Myocyte (in vitro differentiated cells): ENCODE results near the gene SERPINA1. TPM values are rescaled to one million over a fixed set of nuclear protein-coding genes. Genes with fewer than 3 reads are reported as not detected.
"Not testable (repeated sequence)": the region's sequence is repeated elsewhere in the genome, so short reads cannot be mapped to it uniquely, and the experiment has no call there.

ENCODE experiments used
- DNase-seq: peaks from one replicate; pipeline ENCODE4 v3.0.0-alpha.2; 2012; ENCODE audit warnings: low read depth
- polyA plus RNA-seq: library from polyadenylated mRNA; unstranded; fragments of >200 nt; gene quantifications from one replicate; pipeline ENCODE4 v1.2.1, GENCODE V29; 2012; ENCODE audit warnings: missing spikeins
- total RNA-seq: library from RNA; depleted of rRNA; stranded (reverse); fragments of >200 nt; gene quantifications from 2 replicates; pipeline ENCODE4 v1.2.3, GENCODE V29; 2014

SERPINA1 gene
- not detected in 2 replicates for total RNA-seq
- 0.08 TPM for polyA plus RNA-seq

- DNase-seq, result no peak
These were observed at the start of gene SERPINA1 for GRCh38 chr14:94388384-94389103. Gene SERPINA1, minus strand, starts transcription at chr14:94388602. Its CDS starts 5,365 bp downstream, at chr14:94383237.

- no peak for DNase-seq
These were observed 40.2 kb upstream of the SERPINA1 start for GRCh38 chr14:94428610-94429009.

GRCh38 chr14:94427016-94427613 lies 38.7 kb upstream of the SERPINA1 start:
- no peak for DNase-seq

- DNase-seq, result no peak
These were observed 38.1 kb upstream of the SERPINA1 start for GRCh38 chr14:94426526-94426925.

- peak; percentile 12 for DNase-seq
These were observed 36.0 kb upstream of the SERPINA1 start for GRCh38 chr14:94424371-94424770.

GRCh38 chr14:94423453-94424056 lies 35.2 kb upstream of the SERPINA1 start:
- peak; percentile 51 for DNase-seq

GRCh38 chr14:94421316-94421715 lies 32.9 kb upstream of the SERPINA1 start:
- DNase-seq, result no peak

- not testable (repeated sequence) for DNase-seq
These were observed 29.2 kb upstream of the SERPINA1 start for GRCh38 chr14:94417497-94418205.

- DNase-seq, result no peak
These were observed 24.6 kb upstream of the SERPINA1 start for GRCh38 chr14:94412671-94413638.

- DNase-seq, result no peak
These were observed 23.2 kb upstream of the SERPINA1 start for GRCh38 chr14:94411638-94412037.

GRCh38 chr14:94409430-94409829 lies 21.0 kb upstream of the SERPINA1 start:
- DNase-seq, result not testable (repeated sequence)

GRCh38 chr14:94408546-94409095 lies 20.2 kb upstream of the SERPINA1 start:
- DNase-seq, result no peak

GRCh38 chr14:94407906-94408305 lies 19.5 kb upstream of the SERPINA1 start:
- DNase-seq, result no peak

GRCh38 chr14:94406910-94407309 lies 18.5 kb upstream of the SERPINA1 start:
- DNase-seq, result no peak

- no peak for DNase-seq
These were observed 17.1 kb upstream of the SERPINA1 start for GRCh38 chr14:94405486-94405885.

GRCh38 chr14:94404561-94404960 lies 16.2 kb upstream of the SERPINA1 start:
- DNase-seq, result no peak

- no peak for DNase-seq
These were observed 15.0 kb upstream of the SERPINA1 start for GRCh38 chr14:94403312-94403932.

- no peak for DNase-seq
These were observed 12.7 kb upstream of the SERPINA1 start for GRCh38 chr14:94401083-94401482.

- no peak for DNase-seq
These were observed 12.0 kb upstream of the SERPINA1 start for GRCh38 chr14:94400422-94400841.

GRCh38 chr14:94398536-94398935 lies 10.1 kb upstream of the SERPINA1 start:
- DNase-seq, result no peak
